HepG2 (cell line): ENCODE results near the gene EXOSC7. TPM values are rescaled to one million over a fixed set of nuclear protein-coding genes. Genes with fewer than 3 reads are reported as not detected.

Source experiments
- ADNP ChIP-seq: sonication (generic); formaldehyde crosslinking; IDR thresholded peaks from 2 replicates; pipeline ENCODE4 v1.4.0; 2020; ENCODE audit warnings: missing genetic modification reagents
- BORCS8-MEF2B ChIP-seq: sonication (generic); formaldehyde crosslinking; IDR thresholded peaks from 2 replicates; pipeline ENCODE4 v1.8.0; 2022; ENCODE audit warnings: mild to moderate bottlenecking, missing genetic modification reagents
- ELF3 ChIP-seq: IDR thresholded peaks from 2 replicates; pipeline ENCODE4 v1.6.1; 2016; ENCODE audit warnings: missing genetic modification reagents, missing compliant biosample characterization
- ETV5 ChIP-seq: IDR thresholded peaks from 2 replicates; pipeline ENCODE4 v1.6.1; 2018; ENCODE audit warnings: missing biosample characterization, missing genetic modification reagents, inconsistent platforms, borderline replicate concordance
- FIP1L1 ChIP-seq: fragments of 200-400 bp; formaldehyde crosslinking; IDR thresholded peaks from 2 replicates; pipeline ENCODE4 v1.6.1; 2018; ENCODE audit warnings: low read depth, mild to moderate bottlenecking, low read length, moderate library complexity, borderline replicate concordance; ENCODE audit not compliant: insufficient read depth
- GABPB1 ChIP-seq: IDR thresholded peaks from 2 replicates; pipeline ENCODE4 v1.6.1; 2016; ENCODE audit warnings: mild to moderate bottlenecking, missing genetic modification reagents, moderate library complexity, missing compliant biosample characterization
- KAT8 ChIP-seq: IDR thresholded peaks from 2 replicates; pipeline ENCODE4 v1.6.1; 2016; ENCODE audit warnings: missing genetic modification reagents, missing compliant biosample characterization
- MIER3 ChIP-seq: IDR thresholded peaks from 2 replicates; pipeline ENCODE4 v1.6.1; 2016; ENCODE audit warnings: missing compliant biosample characterization, borderline replicate concordance
- NR2F6 ChIP-seq, 2 experiments: IDR thresholded peaks; 2 replicates each; pipeline ENCODE4 v1.6.1; 2016; ENCODE audit warnings: antibody characterized with exemption in 1 of 2, mild to moderate bottlenecking in 1 of 2
- NR3C1 ChIP-seq: sonication (generic); formaldehyde crosslinking; IDR thresholded peaks from 2 replicates; pipeline ENCODE4 v1.4.0; 2020; ENCODE audit warnings: missing genetic modification reagents
- PPARG ChIP-seq: conservative IDR thresholded peaks from 2 replicates; pipeline ENCODE4 v1.6.1; 2016; ENCODE audit warnings: missing biosample characterization, missing genetic modification reagents
- RBAK ChIP-seq: sonication (generic); formaldehyde crosslinking; IDR thresholded peaks from 2 replicates; pipeline ENCODE4 v1.5.1; 2020; ENCODE audit warnings: mild to moderate bottlenecking, missing genetic modification reagents
- RNF2 ChIP-seq: fragments of 450-650 bp; conservative IDR thresholded peaks from 2 replicates; pipeline ENCODE4 v1.6.1; 2016; ENCODE audit warnings: low read depth
- THAP11 ChIP-seq: IDR thresholded peaks from 2 replicates; pipeline ENCODE4 v1.6.1; 2016; ENCODE audit warnings: missing biosample characterization, missing genetic modification reagents
- TMF1 ChIP-seq: sonication (generic); formaldehyde crosslinking; IDR thresholded peaks from 2 replicates; pipeline ENCODE4 v1.8.1; 2022; ENCODE audit warnings: low read depth, missing genetic modification reagents
- TOPORS ChIP-seq: sonication (generic); formaldehyde crosslinking; IDR thresholded peaks from 2 replicates; pipeline ENCODE4 v1.8.0; 2023; ENCODE audit warnings: mild to moderate bottlenecking, missing genetic modification reagents
- ZBTB20 ChIP-seq: sonication (generic); formaldehyde crosslinking; IDR thresholded peaks from 2 replicates; pipeline ENCODE4 v1.8.1; 2023; ENCODE audit warnings: missing genetic modification reagents, low read depth, mild to moderate bottlenecking, borderline replicate concordance
- ZBTB7B ChIP-seq: sonication (generic); formaldehyde crosslinking; IDR thresholded peaks from 2 replicates; pipeline ENCODE4 v1.4.0; 2020; ENCODE audit warnings: missing genetic modification reagents
- ZFX ChIP-seq: sonication (generic); formaldehyde crosslinking; IDR thresholded peaks from 2 replicates; pipeline ENCODE4 v1.4.0; 2020; ENCODE audit warnings: mild to moderate bottlenecking, low read depth, missing genetic modification reagents, moderate library complexity
- ZNF672 ChIP-seq: sonication (generic); formaldehyde crosslinking; IDR thresholded peaks from 2 replicates; pipeline ENCODE4 v1.8.1; 2022; ENCODE audit warnings: missing genetic modification reagents
- ZNF83 ChIP-seq: sonication (generic); formaldehyde crosslinking; IDR thresholded peaks from 2 replicates; pipeline ENCODE4 v1.4.0; 2020; ENCODE audit warnings: missing genetic modification reagents, mild to moderate bottlenecking, borderline replicate concordance
- ZNF839 ChIP-seq: sonication (generic); formaldehyde crosslinking; IDR thresholded peaks from 2 replicates; pipeline ENCODE4 v1.4.0; 2020; ENCODE audit warnings: missing genetic modification reagents, mild to moderate bottlenecking, borderline replicate concordance
- polyA plus RNA-seq, 8 experiments: library from polyadenylated mRNA; depleted of rRNA in 3 of 8; stranded (reverse) in 7 of 8; unstranded in 1 of 8; fragments of >200 nt; fragmentation: Illumina TruSeq in 4 of 8; extraction: Trizol in 4 of 8; gene quantifications; 2 replicates each; pipeline versions ENCODE4 v1.2.1 to v1.2.3, GENCODE V29; 2011 to 2016; ENCODE audit warnings: low read depth in 4 of 8, missing spikeins in 1 of 8, mixed read lengths in 1 of 8; ENCODE audit not compliant: insufficient read depth in 1 of 8
- total RNA-seq, 5 experiments: library from RNA; depleted of rRNA; stranded (reverse); fragments of >200 nt; fragmentation: Illumina TruSeq; extraction: Trizol; gene quantifications; 2 replicates each; pipeline ENCODE4 v1.2.3, GENCODE V29; 2016; ENCODE audit warnings: low read depth in 1 of 5
- TF ChIP-seq, protein P1 (sequence below): sonication (generic); formaldehyde crosslinking; IDR thresholded peaks from 2 replicates; pipeline ENCODE4 v1.4.0; 2020; ENCODE audit warnings: missing genetic modification reagents
- TF ChIP-seq, protein P2 (sequence below): IDR thresholded peaks from 2 replicates; pipeline ENCODE4 v1.4.0; 2020; ENCODE audit warnings: mild to moderate bottlenecking, missing genetic modification reagents

The EXOSC7 gene
- total and polyA plus RNA-seq, 2 of the 13 experiments (the other 11 are each of a cell fraction or from before 2014, with no cell fraction given), result 68.3 to 74.7 TPM

DNA sequence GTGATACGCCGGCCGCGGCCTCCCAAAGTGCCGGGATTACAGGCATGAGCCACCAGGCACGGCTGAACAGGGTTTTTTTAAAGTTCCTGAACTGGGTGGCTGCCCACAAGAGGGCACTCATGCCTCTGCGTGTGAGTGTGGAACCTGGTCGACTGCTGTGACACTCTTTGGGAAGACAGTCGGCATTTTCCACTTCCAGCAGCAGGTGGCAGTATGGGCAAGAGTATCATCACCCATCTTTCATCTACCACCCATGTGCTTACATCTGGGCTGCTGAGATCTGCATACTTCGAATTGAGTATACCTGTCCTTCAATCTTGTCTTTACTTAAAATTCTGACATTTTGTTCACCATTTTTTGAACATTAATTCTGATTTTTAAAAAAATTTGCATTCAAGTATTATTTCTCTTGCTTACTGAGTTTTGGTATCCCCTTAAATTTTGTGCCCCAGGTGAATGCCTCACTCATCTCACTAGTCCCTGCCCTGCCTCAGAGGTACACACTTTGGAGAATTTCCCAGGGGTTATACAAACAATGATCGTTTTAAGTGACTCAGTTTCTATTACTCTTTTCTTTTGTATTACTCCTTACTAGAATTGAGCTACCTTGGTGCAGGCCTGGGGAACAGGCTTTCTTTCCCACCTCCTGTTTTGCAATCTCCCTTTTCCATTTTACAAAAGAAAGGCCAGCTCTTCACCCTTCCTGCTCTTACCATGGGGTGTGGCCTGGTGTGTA lies 61.8 kb downstream of the EXOSC7 start (continued):
- no peak for TF ChIP-seq ZNF83 (CRISPR knock-in tag)
- TF ChIP-seq RBAK (CRISPR knock-in tag), result no peak
- TF ChIP-seq PPARG (CRISPR knock-in tag), result 0 out of 2 replicates have a peak, but pooled peaks have one; percentile 20
- 0 out of 2 replicates have a peak, but pooled peaks have one; percentile 47 for TF ChIP-seq THAP11
- no peak for TF ChIP-seq BORCS8-MEF2B (CRISPR knock-in tag)
- no peak; the same call in 1 of the 2 replicates for TF ChIP-seq ELF3 (CRISPR knock-in tag)
- TF ChIP-seq, protein P1, sequence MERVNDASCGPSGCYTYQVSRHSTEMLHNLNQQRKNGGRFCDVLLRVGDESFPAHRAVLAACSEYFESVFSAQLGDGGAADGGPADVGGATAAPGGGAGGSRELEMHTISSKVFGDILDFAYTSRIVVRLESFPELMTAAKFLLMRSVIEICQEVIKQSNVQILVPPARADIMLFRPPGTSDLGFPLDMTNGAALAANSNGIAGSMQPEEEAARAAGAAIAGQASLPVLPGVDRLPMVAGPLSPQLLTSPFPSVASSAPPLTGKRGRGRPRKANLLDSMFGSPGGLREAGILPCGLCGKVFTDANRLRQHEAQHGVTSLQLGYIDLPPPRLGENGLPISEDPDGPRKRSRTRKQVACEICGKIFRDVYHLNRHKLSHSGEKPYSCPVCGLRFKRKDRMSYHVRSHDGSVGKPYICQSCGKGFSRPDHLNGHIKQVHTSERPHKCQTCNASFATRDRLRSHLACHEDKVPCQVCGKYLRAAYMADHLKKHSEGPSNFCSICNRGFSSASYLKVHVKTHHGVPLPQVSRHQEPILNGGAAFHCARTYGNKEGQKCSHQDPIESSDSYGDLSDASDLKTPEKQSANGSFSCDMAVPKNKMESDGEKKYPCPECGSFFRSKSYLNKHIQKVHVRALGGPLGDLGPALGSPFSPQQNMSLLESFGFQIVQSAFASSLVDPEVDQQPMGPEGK (CRISPR knock-in tag), result no peak
- TF ChIP-seq, protein P2, sequence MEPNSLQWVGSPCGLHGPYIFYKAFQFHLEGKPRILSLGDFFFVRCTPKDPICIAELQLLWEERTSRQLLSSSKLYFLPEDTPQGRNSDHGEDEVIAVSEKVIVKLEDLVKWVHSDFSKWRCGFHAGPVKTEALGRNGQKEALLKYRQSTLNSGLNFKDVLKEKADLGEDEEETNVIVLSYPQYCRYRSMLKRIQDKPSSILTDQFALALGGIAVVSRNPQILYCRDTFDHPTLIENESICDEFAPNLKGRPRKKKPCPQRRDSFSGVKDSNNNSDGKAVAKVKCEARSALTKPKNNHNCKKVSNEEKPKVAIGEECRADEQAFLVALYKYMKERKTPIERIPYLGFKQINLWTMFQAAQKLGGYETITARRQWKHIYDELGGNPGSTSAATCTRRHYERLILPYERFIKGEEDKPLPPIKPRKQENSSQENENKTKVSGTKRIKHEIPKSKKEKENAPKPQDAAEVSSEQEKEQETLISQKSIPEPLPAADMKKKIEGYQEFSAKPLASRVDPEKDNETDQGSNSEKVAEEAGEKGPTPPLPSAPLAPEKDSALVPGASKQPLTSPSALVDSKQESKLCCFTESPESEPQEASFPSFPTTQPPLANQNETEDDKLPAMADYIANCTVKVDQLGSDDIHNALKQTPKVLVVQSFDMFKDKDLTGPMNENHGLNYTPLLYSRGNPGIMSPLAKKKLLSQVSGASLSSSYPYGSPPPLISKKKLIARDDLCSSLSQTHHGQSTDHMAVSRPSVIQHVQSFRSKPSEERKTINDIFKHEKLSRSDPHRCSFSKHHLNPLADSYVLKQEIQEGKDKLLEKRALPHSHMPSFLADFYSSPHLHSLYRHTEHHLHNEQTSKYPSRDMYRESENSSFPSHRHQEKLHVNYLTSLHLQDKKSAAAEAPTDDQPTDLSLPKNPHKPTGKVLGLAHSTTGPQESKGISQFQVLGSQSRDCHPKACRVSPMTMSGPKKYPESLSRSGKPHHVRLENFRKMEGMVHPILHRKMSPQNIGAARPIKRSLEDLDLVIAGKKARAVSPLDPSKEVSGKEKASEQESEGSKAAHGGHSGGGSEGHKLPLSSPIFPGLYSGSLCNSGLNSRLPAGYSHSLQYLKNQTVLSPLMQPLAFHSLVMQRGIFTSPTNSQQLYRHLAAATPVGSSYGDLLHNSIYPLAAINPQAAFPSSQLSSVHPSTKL (CRISPR knock-in tag), result peak; percentile 34; the same call in 1 of the 2 replicates
- 0 out of 2 replicates have a peak, but pooled peaks have one; percentile 28 for TF ChIP-seq KAT8 (CRISPR knock-in tag)
- 0 out of 2 replicates have a peak, but pooled peaks have one; percentile 44 for TF ChIP-seq RNF2
- no peak for TF ChIP-seq ADNP (CRISPR knock-in tag)
- 0 out of 2 replicates have a peak, but pooled peaks have one; percentile 49 for TF ChIP-seq MIER3 (CRISPR knock-in tag)
- TF ChIP-seq NR2F6 (IDR thresholded peaks at IDR 0.05), result no peak
- TF ChIP-seq NR2F6 (CRISPR knock-in tag; IDR thresholded peaks at IDR 0.05), result no peak; the same call in 1 of the 2 replicates
- TF ChIP-seq ZNF672 (CRISPR knock-in tag), result no peak
- TF ChIP-seq FIP1L1, result no peak
- no peak for TF ChIP-seq ZNF839 (CRISPR knock-in tag)
- no peak for TF ChIP-seq ZBTB20 (CRISPR knock-in tag)
- peak; percentile 24; the same call in 1 of the 2 replicates for TF ChIP-seq ZFX (CRISPR knock-in tag)
- TF ChIP-seq TMF1, result no peak
- TF ChIP-seq TOPORS (CRISPR knock-in tag), result no peak
- TF ChIP-seq GABPB1 (CRISPR knock-in tag), result peak; percentile 22; the same call in 1 of the 2 replicates
- no peak for TF ChIP-seq NR3C1 (CRISPR knock-in tag)
- TF ChIP-seq ETV5 (CRISPR knock-in tag), result peak; percentile 36; the same call in 1 of the 2 replicates
- no peak for TF ChIP-seq ZBTB7B (CRISPR knock-in tag)
